Midbrain (tissue), 1 donor: ENCODE data around the gene ZNF362.
A peak's percentile ranks its signal among the peaks of the same experiment; 100 is the strongest.

Experiments used
- DNase-seq: peaks from one replicate; lab custom pipeline; 2025; lab: John Stamatoyannopoulos, UW

The ZNF362 gene

GRCh38 chr1:33327587-33328325 is 71.5 kb downstream of the ZNF362 start:
- no peak for DNase-seq

GRCh38 chr1:33328817-33329216 is 72.5 kb downstream of the ZNF362 start:
- no peak for DNase-seq

GRCh38 chr1:33329600-33330305 is 73.5 kb downstream of the ZNF362 start:
- no peak for DNase-seq

GRCh38 chr1:33330361-33330890 is 74.1 kb downstream of the ZNF362 start:
- DNase-seq = no peak

GRCh38 chr1:33330906-33331305 is 74.6 kb downstream of the ZNF362 start:
- no peak for DNase-seq

- no peak for DNase-seq
These were observed 75.4 kb downstream of the ZNF362 start for GRCh38 chr1:33331444-33332356.

- DNase-seq = no peak
These were observed 76.1 kb downstream of the ZNF362 start for GRCh38 chr1:33332357-33332789.

GRCh38 chr1:33332881-33333280 is 76.6 kb downstream of the ZNF362 start:
- peak; percentile 23 for DNase-seq

- no peak for DNase-seq
These were observed 77.8 kb downstream of the ZNF362 start for GRCh38 chr1:33334081-33334552.

- DNase-seq = no peak
These were observed 78.7 kb downstream of the ZNF362 start for GRCh38 chr1:33335020-33335419.

- no peak for DNase-seq
These were observed 80.3 kb downstream of the ZNF362 start for GRCh38 chr1:33336580-33336979.

GRCh38 chr1:33337441-33337840 is 81.1 kb downstream of the ZNF362 start:
- DNase-seq = no peak

- DNase-seq = no peak
These were observed 81.8 kb downstream of the ZNF362 start for GRCh38 chr1:33338048-33338439.

GRCh38 chr1:33338440-33339211 is 82.3 kb downstream of the ZNF362 start:
- peak; percentile 57 for DNase-seq

GRCh38 chr1:33339413-33339812 is 83.1 kb downstream of the ZNF362 start:
- peak; percentile 25 for DNase-seq

GRCh38 chr1:33341190-33341589 is 84.9 kb downstream of the ZNF362 start:
- DNase-seq = no peak

- DNase-seq = peak; percentile 80
These were observed 85.9 kb downstream of the ZNF362 start for GRCh38 chr1:33342041-33342723.

- no peak for DNase-seq
These were observed 87.2 kb downstream of the ZNF362 start for GRCh38 chr1:33343539-33343938.

GRCh38 chr1:33344896-33345560 is 88.7 kb downstream of the ZNF362 start:
- DNase-seq = no peak

GRCh38 chr1:33346533-33346926 is 90.2 kb downstream of the ZNF362 start:
- no peak for DNase-seq
